HG02852 (cell line): Measurements from ENCODE around the gene ALK.

ENCODE experiments used
- ATAC-seq: cut with Tn5 transposase; IDR thresholded peaks from one replicate; pipeline ENCODE4 v1.9.1; 2021; ENCODE audit warnings: mild to moderate bottlenecking, moderate library complexity; ENCODE audit not compliant: unreplicated experiment

Gene ALK

GRCh38 chr2:29463181-29463900, 458.0 kb downstream of the ALK start:
- ATAC-seq = no peak

- no peak for ATAC-seq
Observed at GRCh38 chr2:29462293-29462692, 459.1 kb downstream of the ALK start.

- no peak for ATAC-seq
Observed at GRCh38 chr2:29460190-29460589, 461.2 kb downstream of the ALK start.

DNA sequence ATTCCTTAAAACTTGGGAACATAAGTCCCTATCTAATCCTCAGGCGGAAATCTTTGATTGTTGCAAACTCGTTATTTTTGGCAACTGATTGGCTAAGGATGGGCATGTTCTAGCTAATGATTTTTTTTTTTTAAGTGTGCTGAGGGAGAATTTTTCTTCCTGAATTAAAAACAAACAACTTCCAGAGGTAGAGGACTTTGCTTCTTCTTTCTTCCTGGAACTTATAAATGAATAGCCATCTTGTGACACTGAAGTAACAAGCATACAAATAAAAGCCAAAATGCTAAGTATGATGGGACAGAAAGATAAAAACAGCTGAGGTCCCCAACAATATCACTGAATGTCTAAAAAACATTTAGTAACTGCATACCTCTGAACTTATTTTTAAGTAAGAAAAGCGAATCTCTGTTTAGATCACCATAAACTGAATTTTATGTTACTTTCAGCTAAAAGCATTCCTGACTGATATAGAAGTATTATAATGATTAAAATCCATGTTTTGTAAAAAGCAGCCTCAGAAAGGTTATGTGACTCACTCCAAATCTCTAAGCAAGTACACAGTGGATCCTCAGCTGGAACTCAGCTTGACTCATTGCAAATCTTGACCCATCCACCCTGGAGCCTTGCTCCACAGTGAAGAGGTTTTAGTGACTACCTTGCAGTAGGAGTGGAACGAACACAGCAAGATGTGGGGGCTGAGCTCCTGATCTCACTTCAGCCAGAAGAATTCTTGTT, 461.8 kb downstream of the ALK start:
- ATAC-seq = no peak

DNA sequence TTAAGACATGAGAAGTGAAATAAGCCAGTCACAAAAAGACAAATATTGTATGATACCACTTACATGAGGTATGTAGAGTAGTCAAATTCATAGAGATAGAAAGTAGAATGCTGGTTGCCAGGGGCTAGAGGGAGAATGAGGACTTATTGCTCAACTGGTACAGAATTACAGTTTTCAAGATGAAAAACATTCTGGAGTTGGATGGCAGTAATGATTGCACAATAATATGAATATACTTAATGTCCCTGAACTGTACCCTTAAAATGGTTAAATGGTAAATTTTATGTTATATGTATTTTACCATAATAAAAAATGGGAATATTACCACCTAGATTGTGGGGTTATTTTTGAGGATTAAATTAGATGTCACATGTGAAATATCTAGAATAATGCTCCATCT, 465.0 kb downstream of the ALK start:
- ATAC-seq = no peak

DNA sequence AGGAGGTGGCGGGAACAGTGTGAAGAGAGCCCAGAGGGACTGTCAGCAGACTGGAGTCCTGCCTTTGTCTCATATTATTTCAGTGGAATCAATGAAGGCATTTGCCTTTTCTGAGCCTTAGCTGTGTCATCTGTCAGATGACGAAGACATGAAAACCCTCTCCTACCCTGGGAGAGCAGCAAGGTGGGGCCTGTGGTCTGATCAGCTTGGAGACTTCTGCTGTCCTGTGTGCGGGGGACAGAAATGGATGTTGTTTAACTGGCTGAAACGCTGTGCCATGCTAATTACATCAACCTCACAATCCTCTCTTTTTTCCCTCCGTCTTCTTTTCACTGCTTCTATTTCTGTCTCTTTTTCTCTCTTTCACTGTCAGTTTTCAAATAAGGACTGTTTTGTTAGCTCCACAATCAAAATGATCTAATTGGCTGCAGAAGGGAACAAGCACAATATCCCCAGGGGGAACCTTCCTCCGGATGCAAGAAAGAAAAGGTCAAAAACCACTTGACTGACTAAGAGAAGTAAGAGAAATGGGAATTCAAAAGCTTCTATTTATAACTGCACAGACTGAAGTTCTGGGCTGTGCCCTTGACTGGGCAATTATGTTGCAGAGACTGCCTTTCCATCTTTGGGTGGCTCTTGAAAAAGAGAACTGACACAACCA, 466.1 kb downstream of the ALK start:
- ATAC-seq = no peak

DNA sequence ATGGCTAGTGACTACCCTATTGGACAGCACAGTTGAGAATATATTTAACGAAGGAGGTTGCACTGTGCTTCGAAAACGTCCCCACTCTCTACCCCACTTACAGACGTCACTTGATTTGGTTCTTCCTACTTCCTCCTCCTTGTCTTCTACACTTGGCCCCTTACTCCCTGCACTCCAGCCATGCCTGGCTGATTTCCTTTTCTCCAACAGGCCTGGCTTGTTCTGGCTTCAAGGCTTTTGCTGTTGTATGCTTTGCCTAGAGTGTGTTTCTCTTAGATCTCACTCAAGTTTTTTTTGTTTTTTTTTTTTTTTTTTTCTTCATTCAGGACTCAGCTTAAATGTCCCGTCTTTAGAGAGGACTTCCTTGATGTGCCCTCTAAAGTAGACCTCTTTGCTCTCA, 469.4 kb downstream of the ALK start:
- no peak for ATAC-seq

DNA sequence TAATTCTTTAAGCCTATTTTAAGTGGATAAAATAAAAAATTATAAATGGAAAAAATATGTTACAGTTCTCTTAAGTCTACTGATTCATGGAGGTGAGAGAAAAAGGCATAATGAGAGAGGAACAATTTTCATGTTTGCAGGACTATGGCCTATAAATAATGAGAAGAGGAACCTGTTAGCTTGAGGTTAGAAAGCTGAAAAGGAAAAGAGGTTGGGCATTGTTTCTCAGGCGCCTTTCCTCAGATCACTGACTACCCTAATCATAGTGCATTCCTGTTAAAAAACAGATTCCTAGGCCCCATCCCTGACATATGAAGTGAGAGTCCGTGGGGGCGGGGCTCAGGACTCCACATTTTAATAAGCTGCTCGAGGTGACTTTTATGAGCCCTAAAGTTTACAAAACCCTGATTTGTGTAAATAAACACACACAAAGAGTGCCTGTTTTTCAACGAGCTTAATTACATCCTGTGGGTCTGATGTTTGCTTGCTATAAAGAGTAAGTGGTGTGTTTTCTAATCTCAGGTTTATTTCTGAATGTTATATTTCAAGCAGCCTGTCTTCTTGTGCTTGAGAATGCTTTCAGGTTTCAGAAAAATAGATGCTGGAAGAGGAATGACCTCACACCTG, 470.7 kb downstream of the ALK start:
- no peak for ATAC-seq

DNA sequence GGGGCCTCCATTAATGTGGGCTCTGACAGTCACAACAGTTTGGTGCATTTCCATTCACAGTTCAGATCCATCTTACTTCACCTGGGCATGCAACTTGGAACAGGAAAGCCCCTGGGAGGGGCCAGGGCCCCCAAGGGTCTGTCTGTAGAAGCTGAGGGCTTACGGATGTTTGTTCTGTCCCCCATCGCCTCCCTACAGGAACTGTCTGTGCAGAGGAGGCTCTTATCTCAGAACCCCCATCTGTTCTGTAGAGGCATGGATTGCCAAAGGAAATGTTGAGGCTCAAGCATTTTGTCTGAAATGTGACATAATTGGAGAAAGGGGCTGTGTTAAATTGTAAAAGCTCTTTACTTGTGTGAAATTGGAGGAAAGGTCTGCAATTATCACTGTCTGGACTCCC, 471.9 kb downstream of the ALK start:
- ATAC-seq = no peak

GRCh38 chr2:29448096-29448688, 473.2 kb downstream of the ALK start:
- no peak for ATAC-seq

GRCh38 chr2:29447513-29447912, 473.9 kb downstream of the ALK start:
- no peak for ATAC-seq

DNA sequence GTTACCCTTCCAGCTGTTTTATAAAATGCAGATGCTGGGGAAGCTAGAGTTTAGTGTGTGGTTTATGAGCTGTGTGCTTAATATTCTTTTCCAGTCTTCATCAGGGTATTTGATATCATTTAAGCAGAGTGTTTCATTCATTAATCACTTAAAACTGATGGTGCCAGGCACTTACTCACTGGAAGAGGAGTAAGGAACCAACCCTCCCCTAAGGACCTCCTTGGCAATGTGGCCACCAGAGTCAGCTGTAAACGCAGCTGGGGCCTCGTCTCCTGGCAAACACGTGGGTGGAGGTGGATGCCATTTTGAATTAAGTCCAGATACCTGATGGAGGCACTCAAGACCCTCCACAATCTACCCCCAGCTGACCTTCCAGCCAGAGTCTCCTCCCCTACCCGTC, 474.5 kb downstream of the ALK start:
- no peak for ATAC-seq

- no peak for ATAC-seq
Observed at GRCh38 chr2:29444150-29444549, 477.2 kb downstream of the ALK start.

DNA sequence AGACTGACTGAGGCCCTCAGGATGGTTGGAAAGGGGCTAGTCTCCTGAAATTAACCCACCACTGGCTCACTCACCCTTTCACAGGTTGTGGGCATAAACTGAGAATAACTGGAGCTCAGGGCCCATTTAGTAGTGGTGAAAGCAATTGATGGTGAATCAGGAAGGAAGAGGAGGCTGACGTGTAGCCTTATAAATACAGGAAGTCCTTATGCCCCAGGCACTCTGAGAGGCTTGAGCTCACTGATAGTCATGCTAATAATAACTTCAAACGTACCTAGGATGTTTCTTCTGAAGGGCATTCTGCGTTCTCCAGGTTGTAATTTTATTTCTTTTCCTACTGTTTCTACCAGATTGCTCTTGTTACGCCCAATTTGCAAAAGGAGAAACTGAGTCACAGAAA, 477.8 kb downstream of the ALK start:
- ATAC-seq = no peak

DNA sequence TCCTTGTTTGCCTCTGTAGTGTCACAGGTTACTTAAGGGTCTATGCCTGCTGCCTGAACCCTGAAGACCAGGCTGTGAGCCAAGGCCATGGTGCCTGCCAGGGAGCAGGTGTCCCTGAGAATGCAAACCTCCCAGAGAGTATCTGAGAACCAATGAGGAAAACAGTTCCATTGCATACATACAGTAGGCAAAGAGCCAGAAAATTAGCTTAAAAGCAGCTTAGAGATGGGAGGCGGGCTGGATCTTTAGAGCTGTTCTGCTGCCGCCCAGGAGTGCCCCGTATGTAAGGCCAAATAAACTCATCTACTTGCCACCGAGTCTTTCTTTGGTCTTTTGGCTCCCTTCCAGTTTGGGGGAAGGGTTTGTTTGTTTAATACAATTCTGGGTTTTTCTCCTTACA, 478.2 kb downstream of the ALK start:
- no peak for ATAC-seq

- ATAC-seq = no peak
Observed at GRCh38 chr2:29440921-29441623, 480.3 kb downstream of the ALK start.

DNA sequence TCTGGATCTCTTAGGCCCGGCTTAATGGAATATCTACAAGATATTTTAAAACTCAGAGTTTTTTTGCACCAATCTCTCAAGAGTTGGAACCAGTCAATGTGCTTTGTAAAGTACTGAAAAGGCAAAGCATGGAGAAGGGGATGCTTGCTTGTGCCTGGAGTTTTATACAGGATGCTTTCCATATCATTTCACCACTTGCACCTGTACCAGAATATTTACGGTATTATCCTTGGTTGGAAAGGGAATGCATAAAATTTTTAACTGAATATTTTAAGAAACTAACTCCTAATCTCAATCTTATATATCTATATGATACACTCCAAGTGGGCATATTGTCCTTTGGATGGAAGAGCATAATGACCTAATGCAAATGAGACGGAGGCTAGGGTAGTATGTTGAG, 487.5 kb downstream of the ALK start:
- no peak for ATAC-seq

DNA sequence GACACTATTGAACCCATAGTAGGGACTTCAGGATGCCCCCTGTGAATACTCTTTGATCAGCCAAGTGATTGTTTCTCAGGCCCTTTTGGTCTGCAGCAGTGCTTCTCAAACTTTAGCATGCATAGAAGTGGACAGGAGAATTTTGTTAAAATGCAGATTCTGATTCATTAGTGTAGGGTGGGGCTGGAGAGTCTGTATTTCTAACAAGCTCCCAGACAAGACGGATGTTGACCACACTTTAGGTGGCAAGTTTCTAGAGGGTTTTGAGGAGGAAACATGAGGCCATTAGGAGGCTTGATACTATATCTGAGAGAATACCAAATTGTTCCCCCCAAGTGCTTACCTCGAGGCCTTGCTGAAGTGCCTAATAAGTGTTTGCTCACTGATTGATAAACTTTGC, 488.3 kb downstream of the ALK start:
- ATAC-seq = no peak

DNA sequence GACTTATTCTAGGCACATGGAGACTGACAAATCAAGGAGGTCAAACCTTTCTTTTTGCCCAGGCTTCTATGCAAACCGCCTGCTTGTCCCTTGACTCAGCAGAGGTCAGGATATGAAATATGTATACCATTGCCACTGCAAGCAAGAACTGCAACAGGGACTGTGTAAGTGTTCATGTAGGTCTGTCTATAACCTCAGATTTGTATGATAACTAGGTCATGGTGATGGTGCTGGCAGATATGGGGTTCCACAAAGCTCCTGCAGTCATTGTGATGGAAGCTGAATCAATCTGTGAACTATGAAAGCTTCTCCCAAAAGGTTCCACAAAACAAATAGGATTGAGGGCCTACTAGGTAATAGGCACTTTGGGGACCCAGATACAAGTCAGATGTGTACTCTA, 489.9 kb downstream of the ALK start:
- ATAC-seq = no peak

- no peak for ATAC-seq
Observed at GRCh38 chr2:29430382-29431112, 490.8 kb downstream of the ALK start.
